IMR-90 (cell line): ENCODE measurements around the gene CASP2. TPM values are rescaled to one million over a fixed set of nuclear protein-coding genes. Genes with fewer than 3 reads are reported as not detected.

Source experiments
- ATAC-seq: fragments of 200-7000 bp; cut with Tn5 transposase; 2 replicates; pipeline ENCODE4 v1.9.1; 2020; ENCODE audit warnings: low read depth, mild to moderate bottlenecking, moderate library complexity
- BruUV-seq: library from RNA; stranded (reverse); fragments of 400-500 nt; replicated peaks from 2 replicates; lab custom pipeline; 2021; lab: Mats Ljungman, UMichigan
- CTCF ChIA-PET: fragments of 300-600 bp; formaldehyde crosslinking; extraction: SDS; loops from one replicate; lab custom pipeline; 2021; ENCODE audit warnings: antibody characterized with exemption; lab: Yijun Ruan, JAX
- POLR2A ChIA-PET: fragments of 300-600 bp; sonication (Branson Sonifier 250); formaldehyde crosslinking; loops from one replicate; lab custom pipeline; 2022; ENCODE audit warnings: antibody characterized with exemption; ENCODE audit not compliant: unreplicated experiment; lab: Charles Lee
- DNase-seq: peaks from one replicate; pipeline ENCODE4 v3.0.0; 2013
- H2AFZ ChIP-seq: replicated peaks from 2 replicates; pipeline ENCODE3; 2013; ENCODE audit warnings: low read length, mild to moderate bottlenecking; ENCODE audit not compliant: poor library complexity
- H2AK5ac ChIP-seq: 2 replicates; pipeline ENCODE4 v1.6.1; 2013; ENCODE audit warnings: low read depth, low read length, inconsistent platforms
- H2AK9ac ChIP-seq: replicated peaks from 2 replicates; pipeline ENCODE3; 2013; ENCODE audit warnings: mild to moderate bottlenecking, low read depth, low read length, moderate library complexity; ENCODE audit not compliant: poor library complexity
- H2BK120ac ChIP-seq: 2 replicates; pipeline ENCODE4 v1.6.1; 2013; ENCODE audit warnings: low read depth, low read length, inconsistent platforms
- H2BK15ac ChIP-seq: 3 replicates; pipeline ENCODE4 v1.6.1; 2013; ENCODE audit warnings: low read depth, low read length, inconsistent platforms
- H2BK20ac ChIP-seq: 2 replicates; pipeline ENCODE4 v1.6.1; 2013; ENCODE audit warnings: low read depth, mild to moderate bottlenecking, inconsistent platforms, low read length, moderate library complexity
- H2BK5ac ChIP-seq: 2 replicates; pipeline ENCODE4 v1.6.1; 2013; ENCODE audit warnings: mild to moderate bottlenecking, low read depth, low read length, inconsistent platforms; ENCODE audit not compliant: poor library complexity, severe bottlenecking
- H3K14ac ChIP-seq: replicated peaks from 2 replicates; pipeline ENCODE4 v1.6.1; 2013; ENCODE audit warnings: low read depth, low read length, inconsistent platforms
- H3K18ac ChIP-seq: 2 replicates; pipeline ENCODE4 v1.6.1; 2013; ENCODE audit warnings: low read depth, low read length, control low read depth
- H3K23ac ChIP-seq: 2 replicates; pipeline ENCODE4 v1.6.1; 2013; ENCODE audit warnings: low read depth, low read length, inconsistent platforms
- H3K27ac ChIP-seq: 2 replicates; pipeline ENCODE4 v1.5.1; 2013; ENCODE audit warnings: mild to moderate bottlenecking, control low read depth, low read length; ENCODE audit not compliant: insufficient read depth
- H3K27me3 ChIP-seq: 2 replicates; pipeline ENCODE4 v1.6.1; 2013; ENCODE audit warnings: low read length; ENCODE audit not compliant: control insufficient read depth, insufficient read depth
- H3K36me3 ChIP-seq: 2 replicates; pipeline ENCODE4 v1.6.1; 2013; ENCODE audit warnings: low read length, mixed read lengths; ENCODE audit not compliant: control insufficient read depth, insufficient read depth
- H3K4ac ChIP-seq: 2 replicates; pipeline ENCODE4 v1.6.1; 2013; ENCODE audit warnings: low read depth, low read length, inconsistent platforms
- H3K4me1 ChIP-seq: 2 replicates; pipeline ENCODE4 v1.6.1; 2013; ENCODE audit warnings: low read length, mixed read lengths; ENCODE audit not compliant: control insufficient read depth, insufficient read depth
- H3K4me2 ChIP-seq: 2 replicates; pipeline ENCODE4 v1.6.1; 2013; ENCODE audit warnings: low read depth, mild to moderate bottlenecking, control low read depth, low read length, moderate library complexity
- H3K4me3 ChIP-seq: 2 replicates; pipeline ENCODE4 v1.5.1; 2013; ENCODE audit warnings: low read depth, mild to moderate bottlenecking, control low read depth, low read length, moderate library complexity; ENCODE audit not compliant: insufficient read depth
- H3K56ac ChIP-seq: 2 replicates; pipeline ENCODE4 v1.6.1; 2013; ENCODE audit warnings: low read length, inconsistent platforms; ENCODE audit not compliant: insufficient read depth; ENCODE audit errors: extremely low read depth
- H3K79me1 ChIP-seq, 2 experiments: 2 replicates each; pipeline ENCODE4 v1.6.1; 2013; ENCODE audit warnings: low read length in 2 of 2, inconsistent platforms in 1 of 2, low read depth in 1 of 2
- H3K9ac ChIP-seq: 2 replicates; pipeline ENCODE4 v1.6.1; 2013; ENCODE audit warnings: low read depth, low read length, control low read depth
- H3K9me1 ChIP-seq: 2 replicates; pipeline ENCODE4 v1.6.1; 2013; ENCODE audit warnings: low read length, inconsistent platforms; ENCODE audit not compliant: insufficient read depth
- H3K9me3 ChIP-seq: 2 replicates; pipeline ENCODE4 v1.6.1; 2013; ENCODE audit warnings: low read length; ENCODE audit not compliant: control insufficient read depth, insufficient read depth
- H4K20me1 ChIP-seq: 2 replicates; pipeline ENCODE4 v1.6.1; 2013; ENCODE audit warnings: low read length, inconsistent platforms; ENCODE audit not compliant: insufficient read depth
- H4K5ac ChIP-seq: 2 replicates; pipeline ENCODE4 v1.6.1; 2013; ENCODE audit warnings: mild to moderate bottlenecking, low read depth, low read length, control low read depth
- H4K8ac ChIP-seq, 2 experiments: 2 replicates each; pipeline ENCODE4 v1.6.1; 2013; ENCODE audit warnings: low read depth in 2 of 2, low read length in 2 of 2, control low read depth in 1 of 2, inconsistent platforms in 1 of 2
- H4K91ac ChIP-seq: 2 replicates; pipeline ENCODE4 v1.6.1; 2013; ENCODE audit warnings: low read depth, low read length, inconsistent platforms; ENCODE audit not compliant: insufficient read depth
- BHLHE40 ChIP-seq: fragments of 150-350 bp; IDR thresholded peaks from 2 replicates; pipeline ENCODE4 v1.6.1; 2016; ENCODE audit warnings: mild to moderate bottlenecking, low read depth, low read length
- CHD1 ChIP-seq: IDR thresholded peaks from 2 replicates; pipeline ENCODE4 v1.6.1; 2012; ENCODE audit warnings: low read depth, low read length, improper control_type of control experiment
- ELK1 ChIP-seq: fragments of 150-350 bp; IDR thresholded peaks from 2 replicates; pipeline ENCODE4 v1.6.1; 2016; ENCODE audit warnings: low read depth, mild to moderate bottlenecking, low read length, moderate library complexity, borderline replicate concordance
- MAFK ChIP-seq: IDR thresholded peaks from 2 replicates; pipeline ENCODE4 v1.6.1; 2012; ENCODE audit warnings: low read depth, low read length, improper control_type of control experiment
- POLR2A ChIP-seq: IDR thresholded peaks from 2 replicates; pipeline ENCODE4 v1.6.1; 2012; ENCODE audit warnings: mild to moderate bottlenecking, low read depth, low read length
- RCOR1 ChIP-seq: IDR thresholded peaks from 2 replicates; pipeline ENCODE4 v1.6.1; 2012; ENCODE audit warnings: mild to moderate bottlenecking, low read length, improper control_type of control experiment; ENCODE audit not compliant: insufficient replicate concordance
- RFX5 ChIP-seq: IDR thresholded peaks from 2 replicates; pipeline ENCODE4 v1.8.0; 2012; ENCODE audit warnings: low read depth, mild to moderate bottlenecking, low read length, moderate library complexity
- SMC3 ChIP-seq: fragments of 150-350 bp; IDR thresholded peaks from 2 replicates; pipeline ENCODE4 v1.6.1; 2016; ENCODE audit warnings: low read depth, mild to moderate bottlenecking, antibody characterized with exemption, low read length, moderate library complexity
- WGBS, 2 experiments: methylation state at CpG; one replicate each; pipeline versions ENCODE4 v1.1.5 to v1.1.7; 2013; ENCODE audit warnings: missing lambda C conversion rate in 2 of 2; ENCODE audit not compliant: insufficient read length in 1 of 2; ENCODE audit errors: extremely low coverage in 2 of 2; 5-methylcytosine and 5-hydroxymethylcytosine counted together
- dilution Hi-C: fragments of 300-500 bp; cut with HindIII; formaldehyde crosslinking; loops from one replicate; pipeline ENCODE4 v1.14.3; 2018; ENCODE audit warnings: low sequenced_read_pairs; ENCODE audit not compliant: unreplicated experiment
- in situ Hi-C: fragments of 300-500 bp; cut with MboI; formaldehyde crosslinking; loops from 3 replicates; pipeline ENCODE4 v1.14.3; 2019; ENCODE audit warnings: low sequenced_read_pairs, inconsistent platforms, mixed read lengths
- intact Hi-C: fragments of 100-400 bp; cut with micrococcal nuclease; formaldehyde crosslinking; loops from 2 replicates; pipeline ENCODE4 v1.10.0; 2022
- polyA plus RNA-seq, 3 experiments: library from polyadenylated mRNA; depleted of rRNA; stranded (reverse); fragments of >200 nt; gene quantifications; 2 replicates each; pipeline ENCODE4 v1.2.3, GENCODE V29; 2012; ENCODE audit warnings: low replicate concordance in 1 of 3
- total RNA-seq: library from RNA; depleted of rRNA; stranded (reverse); fragments of >200 nt; gene quantifications from 2 replicates; pipeline ENCODE4 v1.2.3, GENCODE V29; 2012
- TF ChIP-seq, protein P1 (sequence below): fragments of 150-350 bp; IDR thresholded peaks from 2 replicates; pipeline ENCODE4 v1.6.1; 2017; ENCODE audit warnings: mild to moderate bottlenecking, antibody characterized with exemption, low read length, low read depth
- TF ChIP-seq, protein P2 (sequence below): conservative IDR thresholded peaks from 2 replicates; pipeline ENCODE4 v1.5.1; 2012; ENCODE audit warnings: mild to moderate bottlenecking, low read depth, low read length, improper control_type of control experiment

CASP2 gene
- total and polyA plus RNA-seq, 2 of the 4 experiments (the other 2 are of a cell fraction) = 15.4 to 25.6 TPM

- H3K18ac ChIP-seq = no peak overlapping the region
- dilution Hi-C loops (no loop called here), in situ Hi-C loops (no loop called here), intact Hi-C loops (no loop called here)
- ChIA-PET POLR2A (no interaction called here), CTCF (no interaction called here)
- no peak overlapping the region for H2BK15ac ChIP-seq
- H4K91ac ChIP-seq = no peak overlapping the region
- H4K5ac ChIP-seq = no peak overlapping the region
- no peak for ATAC-seq
- no peaks in the 10 kb centered on the region for H3K9me1 ChIP-seq
- H3K9me3 ChIP-seq = no peaks in the 10 kb centered on the region
- H3K23ac ChIP-seq = no peak overlapping the region
- H3K4ac ChIP-seq = no peak overlapping the region
- no peak overlapping the region for H3K14ac ChIP-seq
- no peaks in the 10 kb centered on the region for H3K4me1 ChIP-seq
- no peak overlapping the region for H2BK120ac ChIP-seq
- H3K4me2 ChIP-seq = no peak overlapping the region
- H2AK9ac ChIP-seq = no peak overlapping the region
- H3K36me3 ChIP-seq = no peaks in the 10 kb centered on the region
- BruUV-seq = no TSS peak
- H3K27ac ChIP-seq = no peak overlapping the region
- H3K27me3 ChIP-seq = peaks cover 12% of the 10 kb centered on the region
- TF ChIP-seq POLR2A = no peak
- TF ChIP-seq MAFK = no peak
- TF ChIP-seq, protein P1, sequence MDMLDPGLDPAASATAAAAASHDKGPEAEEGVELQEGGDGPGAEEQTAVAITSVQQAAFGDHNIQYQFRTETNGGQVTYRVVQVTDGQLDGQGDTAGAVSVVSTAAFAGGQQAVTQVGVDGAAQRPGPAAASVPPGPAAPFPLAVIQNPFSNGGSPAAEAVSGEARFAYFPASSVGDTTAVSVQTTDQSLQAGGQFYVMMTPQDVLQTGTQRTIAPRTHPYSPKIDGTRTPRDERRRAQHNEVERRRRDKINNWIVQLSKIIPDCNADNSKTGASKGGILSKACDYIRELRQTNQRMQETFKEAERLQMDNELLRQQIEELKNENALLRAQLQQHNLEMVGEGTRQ = no peak
- TF ChIP-seq, protein P2, sequence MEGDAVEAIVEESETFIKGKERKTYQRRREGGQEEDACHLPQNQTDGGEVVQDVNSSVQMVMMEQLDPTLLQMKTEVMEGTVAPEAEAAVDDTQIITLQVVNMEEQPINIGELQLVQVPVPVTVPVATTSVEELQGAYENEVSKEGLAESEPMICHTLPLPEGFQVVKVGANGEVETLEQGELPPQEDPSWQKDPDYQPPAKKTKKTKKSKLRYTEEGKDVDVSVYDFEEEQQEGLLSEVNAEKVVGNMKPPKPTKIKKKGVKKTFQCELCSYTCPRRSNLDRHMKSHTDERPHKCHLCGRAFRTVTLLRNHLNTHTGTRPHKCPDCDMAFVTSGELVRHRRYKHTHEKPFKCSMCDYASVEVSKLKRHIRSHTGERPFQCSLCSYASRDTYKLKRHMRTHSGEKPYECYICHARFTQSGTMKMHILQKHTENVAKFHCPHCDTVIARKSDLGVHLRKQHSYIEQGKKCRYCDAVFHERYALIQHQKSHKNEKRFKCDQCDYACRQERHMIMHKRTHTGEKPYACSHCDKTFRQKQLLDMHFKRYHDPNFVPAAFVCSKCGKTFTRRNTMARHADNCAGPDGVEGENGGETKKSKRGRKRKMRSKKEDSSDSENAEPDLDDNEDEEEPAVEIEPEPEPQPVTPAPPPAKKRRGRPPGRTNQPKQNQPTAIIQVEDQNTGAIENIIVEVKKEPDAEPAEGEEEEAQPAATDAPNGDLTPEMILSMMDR = no peak
- TF ChIP-seq RCOR1 = no peak
- no peak for TF ChIP-seq ELK1
- no peak for TF ChIP-seq CHD1
- no peak for TF ChIP-seq BHLHE40
- no peak for TF ChIP-seq RFX5
- no peak for TF ChIP-seq SMC3
- no peak overlapping the region for H3K9ac ChIP-seq
- no peak overlapping the region for H2AK5ac ChIP-seq
- no peak overlapping the region for H3K56ac ChIP-seq
- no peak overlapping the region for H2BK20ac ChIP-seq
- no peak overlapping the region for H3K4me3 ChIP-seq
- H2AFZ ChIP-seq = no peak overlapping the region
- H4K8ac ChIP-seq = no peak overlapping the region
- H2BK5ac ChIP-seq = no peak overlapping the region
- H4K20me1 ChIP-seq = no peaks in the 10 kb centered on the region
- DNase-seq = no peak
- H3K79me1 ChIP-seq = no peaks in the 10 kb centered on the region
- no CpG with 5 or more reads among the region's 1 CpG for WGBS, 2 experiments
These were observed 40.8 kb upstream of the CASP2 start for GRCh38 chr7:143247372-143247771.
